Lung (tissue), 12 donors: ENCODE data around the gene NPTN. TPM values are rescaled to one million over a fixed set of nuclear protein-coding genes. Genes with fewer than 3 reads are reported as not detected.
"Not testable (repeated sequence)": the region's sequence is repeated elsewhere in the genome, so short reads cannot be mapped to it uniquely, and the experiment has no call there.

Experiments used
- ATAC-seq: fragments of 200-7000 bp; cut with Tn5 transposase; one replicate; pipeline ENCODE4 v1.9.1; 2020; ENCODE audit warnings: moderate number of reproducible peaks; ENCODE audit not compliant: insufficient read depth, low FRiP score
- DNase-seq, 3 donors: peaks; one replicate each; pipeline ENCODE4 v3.0.0-alpha.2; 2013 to 2017
- H3K27ac ChIP-seq, 2 donors: one replicate each; pipeline ENCODE4 v1.5.1; 2013; ENCODE audit warnings: mild to moderate bottlenecking in 2 of 2, moderate library complexity in 2 of 2, control low read depth in 1 of 2, inconsistent platforms in 1 of 2, low read depth in 1 of 2, low read length in 1 of 2
- H3K27me3 ChIP-seq, 3 donors: one replicate each; pipeline ENCODE4 v1.5.1; 2013; ENCODE audit warnings: low read length in 2 of 3; ENCODE audit not compliant: control insufficient read depth in 3 of 3, insufficient read depth in 3 of 3
- H3K36me3 ChIP-seq, 4 donors: one replicate each; pipeline ENCODE4 v1.5.1; 2013; ENCODE audit warnings: low read length in 4 of 4, mild to moderate bottlenecking in 1 of 4, moderate library complexity in 1 of 4; ENCODE audit not compliant: control insufficient read depth in 4 of 4, insufficient read depth in 4 of 4
- H3K4me1 ChIP-seq, 5 donors: one replicate each; pipeline ENCODE4 v1.5.1; 2013; ENCODE audit warnings: low read length in 5 of 5, mild to moderate bottlenecking in 2 of 5, moderate library complexity in 1 of 5; ENCODE audit not compliant: control insufficient read depth in 5 of 5, insufficient read depth in 5 of 5
- H3K4me3 ChIP-seq: one replicate; pipeline ENCODE4 v1.5.1; 2013; ENCODE audit warnings: mild to moderate bottlenecking, control low read depth, moderate library complexity
- H3K9ac ChIP-seq, 2 donors: one replicate each; pipeline ENCODE4 v1.5.1; 2013; ENCODE audit warnings: low read length in 2 of 2, control low read depth in 1 of 2; ENCODE audit not compliant: insufficient read depth in 1 of 2
- H3K9me3 ChIP-seq, 4 donors: one replicate each; pipeline ENCODE4 v1.5.1; 2013; ENCODE audit warnings: low read length in 3 of 4, mild to moderate bottlenecking in 1 of 4, moderate library complexity in 1 of 4; ENCODE audit not compliant: control insufficient read depth in 4 of 4, insufficient read depth in 3 of 4
- CTCF ChIP-seq: IDR thresholded peaks from 2 replicates; pipeline ENCODE4 v1.5.1; 2012; ENCODE audit warnings: mild to moderate bottlenecking; ENCODE audit errors: control extremely low read depth, extremely low read depth
- WGBS, 2 donors: extraction: QIAGEN DNeasy Blood & Tissue Kit; methylation state at CpG; one replicate each; pipeline ENCODE4 v1.1.7; 2013; 5-methylcytosine and 5-hydroxymethylcytosine counted together
- polyA plus RNA-seq, 2 donors: library from polyadenylated mRNA; stranded (reverse); fragments of 200-250 nt; gene quantifications; one replicate each; pipeline ENCODE4 v1.2.1, GENCODE V29; 2013
- total RNA-seq, 2 donors: library from RNA; depleted of rRNA in 1 of 2; stranded (reverse); fragments of >200 nt in 1 of 2; gene quantifications; one replicate each; pipeline ENCODE4 v1.2.1, GENCODE V29; 2014 to 2021
- donor health status: control.
- donor health status: control.
- donor health status: Bipolar disorder and iron deficiency.
- donor health status: healthy.
- donor health status: DM: yes; HTN: yes; CAD: no.

NPTN gene
- total and polyA plus RNA-seq, 4 donors: 34.1 to 148 (median 122) TPM

GRCh38 chr15:73560501-73561117 is 72.6 kb downstream of the NPTN start:
- H3K36me3 ChIP-seq: peaks cover 12 to 42% (median 26%) of the 10 kb centered on the region in 4 donors
- no peak for TF ChIP-seq CTCF

DNA sequence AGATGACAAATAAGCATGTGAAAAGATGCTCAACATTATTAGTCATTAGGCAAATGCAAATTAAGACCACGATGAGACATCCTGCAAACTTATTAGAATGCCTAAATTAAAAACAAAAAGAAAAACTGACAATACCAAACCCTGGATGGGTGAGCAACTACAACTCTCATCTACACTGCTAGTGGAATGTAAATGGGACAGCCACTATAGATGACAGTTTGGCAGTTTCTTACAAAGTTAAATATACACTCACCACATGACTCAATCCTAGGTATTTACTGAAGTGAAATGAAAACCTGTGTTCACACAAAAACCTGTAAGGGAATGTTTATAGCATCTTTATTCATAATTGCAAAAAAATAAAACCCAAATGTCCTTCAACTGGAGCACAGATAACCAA is 74.7 kb downstream of the NPTN start:
- peaks cover 10 to 38% (median 21%) of the 10 kb centered on the region in 4 donors for H3K36me3 ChIP-seq
- ATAC-seq (no peak), DNase-seq (no peak)
- no peak overlapping the region for H3K27ac ChIP-seq
- no peak overlapping the region for H3K4me3 ChIP-seq
- 79 to 93% methylated on average over 1 of the region's 1 CpG for WGBS, 2 donors
- H3K9ac ChIP-seq: no peak overlapping the region
- no peak for TF ChIP-seq CTCF
- no peaks in the 10 kb centered on the region for H3K4me1 ChIP-seq
- H3K9me3 ChIP-seq: no peaks in the 10 kb centered on the region
- H3K27me3 ChIP-seq: no peaks in the 10 kb centered on the region

More at GRCh38 chr15:73560501-73561117, 72.6 kb downstream of the NPTN start:
- H3K27me3 ChIP-seq: no peaks in the 10 kb centered on the region
- DNase-seq (peak; percentile 47 to 94 (median 90)), ATAC-seq (no peak)
- H3K27ac ChIP-seq: no peak overlapping the region
- 63 to 75% methylated on average over 2 of the region's 2 CpGs for WGBS, 2 donors
- no peak overlapping the region for H3K9ac ChIP-seq
- H3K4me1 ChIP-seq: no peaks in the 10 kb centered on the region
- H3K9me3 ChIP-seq: no peaks in the 10 kb centered on the region
- H3K4me3 ChIP-seq: no peak overlapping the region

GRCh38 chr15:73555080-73555479 is 78.1 kb downstream of the NPTN start:
- no peak for DNase-seq
- ATAC-seq: no peak
- TF ChIP-seq CTCF: no peak
- Histone ChIP-seq H3K4me1 (no peaks in the 10 kb centered on the region), H3K27me3 (no peaks in the 10 kb centered on the region), H3K4me3 (no peak overlapping the region), H3K36me3 (peaks cover 5 to 21% (median 9%) of the 10 kb centered on the region in 4 donors), H3K9me3 (no peaks in the 10 kb centered on the region), H3K27ac (no peak overlapping the region), H3K9ac (no peak overlapping the region)
- 83 to 91% methylated on average over 4 of the region's 4 CpGs for WGBS, 2 donors

- ATAC-seq (no peak), DNase-seq (no peak)
- Histone ChIP-seq H3K9ac (no peak overlapping the region), H3K36me3 (no peaks in the 10 kb centered on the region), H3K4me1 (no peaks in the 10 kb centered on the region), H3K27ac (no peak overlapping the region), H3K27me3 (no peaks in the 10 kb centered on the region), H3K4me3 (no peak overlapping the region), H3K9me3 (no peaks in the 10 kb centered on the region)
- no peak for TF ChIP-seq CTCF
These were observed 83.0 kb downstream of the NPTN start for GRCh38 chr15:73550190-73550589.

- WGBS, 2 donors: 92% methylated on average over 3 of the region's 3 CpGs
- H3K9me3 ChIP-seq, H3K36me3 ChIP-seq: not testable (repeated sequence)
These were observed 84.3 kb downstream of the NPTN start for GRCh38 chr15:73548925-73549324.

More at GRCh38 chr15:73548925-73549324, 84.3 kb downstream of the NPTN start:
- not testable (repeated sequence) for H3K4me3 ChIP-seq, DNase-seq, H3K27me3 ChIP-seq, H3K9ac ChIP-seq, H3K27ac ChIP-seq, H3K4me1 ChIP-seq, ATAC-seq
